T-helper 1 cell treated with Interleukin-12 subunit alpha and Interleukin-12 subunit beta and Interleukin-4 antibody, amounts not matched to agents 30 ng/mL and 1 ng/mL, for 36 hours (primary cell): Measurements from ENCODE around the gene SMAD1. TPM values are rescaled to one million over a fixed set of nuclear protein-coding genes. Genes with fewer than 3 reads are reported as not detected.

ENCODE experiments used
- intact Hi-C: fragments of 100-400 bp; cut with micrococcal nuclease; formaldehyde crosslinking; loops from one replicate; pipeline ENCODE4 v1.15.1; 2024
- total RNA-seq: library from RNA; stranded (reverse); gene quantifications from 2 replicates; pipeline ENCODE4 v1.2.3, GENCODE V29; 2022

Gene SMAD1
- 0.85 and 1.7 TPM in 2 replicates for total RNA-seq

GRCh38 chr4:145481164-145481941 is at the start of gene SMAD1:
SMAD1 (plus strand) TSS chr4:145481853; CDS start chr4:145514614, 32,761 bp downstream.
- intact Hi-C loops, result loop anchor here (5.0 to 10.0 kb wide), 6 partner anchors 249 to 1967 kb away; partner anchors contain the start of genes HHIP, SLC10A7 and SMARCA5

GRCh38 chr4:145433684-145434083 is 48.0 kb upstream of the SMAD1 start:
- intact Hi-C loops, result no loop called here

DNA sequence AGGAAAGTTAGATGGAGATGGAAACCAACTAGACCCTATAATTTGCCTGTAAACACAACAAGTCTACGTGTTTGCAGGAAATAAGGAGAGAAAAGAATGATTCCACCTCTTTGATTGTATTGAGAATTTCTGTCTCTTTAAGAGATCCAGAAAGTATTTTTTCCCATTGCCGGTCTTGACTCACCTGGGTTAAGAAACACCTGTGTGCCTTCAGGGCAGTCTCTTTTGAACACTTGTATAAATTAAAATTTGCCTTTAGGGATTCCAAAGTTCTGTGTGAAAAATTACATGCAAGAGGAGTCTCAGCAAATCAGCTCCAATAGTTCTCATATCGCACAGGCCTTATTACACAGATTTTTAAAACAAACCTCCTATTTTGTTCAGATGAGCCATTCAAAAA is 46.0 kb upstream of the SMAD1 start:
- intact Hi-C loops, result no loop called here

GRCh38 chr4:145436114-145436513 is 45.5 kb upstream of the SMAD1 start:
- intact Hi-C loops, result no loop called here

GRCh38 chr4:145436796-145437195 is 44.9 kb upstream of the SMAD1 start:
- intact Hi-C loops, result no loop called here

DNA sequence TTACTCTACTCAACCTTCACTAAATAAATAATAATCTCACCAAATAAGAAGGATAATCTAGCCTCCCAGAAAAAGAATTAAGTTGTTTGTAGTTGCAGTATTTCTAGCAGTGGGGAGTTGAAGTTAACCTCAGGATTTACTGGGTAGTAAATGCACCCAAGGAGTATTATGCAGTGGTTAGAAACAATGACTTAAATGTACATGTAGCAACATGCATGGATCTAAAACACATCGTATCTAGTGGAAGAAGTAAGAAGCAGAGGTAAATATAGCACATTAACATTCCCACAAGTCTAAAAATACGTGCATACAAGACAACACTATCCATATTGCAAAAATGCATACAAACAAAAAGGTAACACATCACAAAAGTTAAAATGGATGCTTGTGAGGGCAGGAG is 44.2 kb upstream of the SMAD1 start:
- intact Hi-C loops, result no loop called here

DNA sequence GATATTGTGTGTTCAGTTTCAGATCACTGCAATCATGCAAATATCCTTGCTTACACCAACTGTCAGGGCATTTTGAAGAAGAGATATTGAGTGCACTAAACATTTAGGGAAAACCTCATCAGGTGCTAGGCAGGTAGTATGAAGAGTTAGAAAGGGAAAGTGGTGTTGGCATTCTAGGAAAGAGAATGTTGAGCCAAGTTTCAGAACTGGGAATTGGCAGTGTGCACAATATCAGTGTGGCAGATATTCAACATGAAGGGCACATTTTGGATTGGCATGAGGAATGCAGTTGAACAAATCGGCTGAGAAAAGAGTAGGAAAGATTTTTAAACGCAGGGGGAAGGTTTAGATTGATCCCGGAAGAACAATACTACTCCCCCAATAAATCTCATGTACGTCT is 43.4 kb upstream of the SMAD1 start:
- intact Hi-C loops, result no loop called here

- intact Hi-C loops, result no loop called here
Observed at GRCh38 chr4:145440292-145441007, 41.2 kb upstream of the SMAD1 start.

DNA sequence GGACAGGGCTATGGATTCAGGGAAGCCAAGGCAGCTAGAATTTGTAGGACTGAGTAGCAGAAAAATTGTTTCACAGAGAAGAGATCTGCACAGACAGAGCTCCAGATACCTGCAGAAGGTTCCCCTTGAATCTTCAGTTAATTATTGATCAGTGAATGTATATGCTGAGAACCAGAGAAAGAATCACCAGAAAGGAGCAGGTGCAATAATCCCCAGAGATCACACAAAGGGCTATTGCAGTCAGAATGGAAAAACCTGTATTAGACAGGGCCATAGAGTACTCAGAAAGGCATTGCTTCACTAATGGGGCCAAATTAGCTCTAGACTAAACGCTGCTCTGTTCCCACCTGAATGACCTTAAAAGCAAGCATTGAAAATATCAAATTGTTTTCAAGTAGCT is 35.5 kb upstream of the SMAD1 start:
- intact Hi-C loops, result no loop called here

GRCh38 chr4:145451895-145452294 is 29.8 kb upstream of the SMAD1 start:
- intact Hi-C loops, result no loop called here

GRCh38 chr4:145452447-145453162 is 29.0 kb upstream of the SMAD1 start:
- intact Hi-C loops, result no loop called here

DNA sequence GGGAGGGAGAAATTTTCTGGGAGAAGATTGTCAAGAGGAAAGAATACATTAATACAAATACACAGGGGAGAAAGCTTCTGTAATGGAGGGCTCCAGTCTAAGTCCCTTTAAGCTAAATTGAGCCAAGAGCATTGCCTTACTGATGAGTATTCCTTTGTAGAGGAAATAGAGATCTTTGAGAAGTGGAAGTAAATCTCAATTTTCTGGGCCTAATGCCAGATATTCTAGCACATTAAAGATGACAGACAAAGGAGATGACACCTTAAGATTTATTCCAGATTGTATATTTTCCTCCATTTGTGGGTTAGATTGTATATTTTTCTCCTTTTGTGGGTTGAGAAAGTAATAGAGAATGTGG is 28.5 kb upstream of the SMAD1 start:
- intact Hi-C loops, result no loop called here

DNA sequence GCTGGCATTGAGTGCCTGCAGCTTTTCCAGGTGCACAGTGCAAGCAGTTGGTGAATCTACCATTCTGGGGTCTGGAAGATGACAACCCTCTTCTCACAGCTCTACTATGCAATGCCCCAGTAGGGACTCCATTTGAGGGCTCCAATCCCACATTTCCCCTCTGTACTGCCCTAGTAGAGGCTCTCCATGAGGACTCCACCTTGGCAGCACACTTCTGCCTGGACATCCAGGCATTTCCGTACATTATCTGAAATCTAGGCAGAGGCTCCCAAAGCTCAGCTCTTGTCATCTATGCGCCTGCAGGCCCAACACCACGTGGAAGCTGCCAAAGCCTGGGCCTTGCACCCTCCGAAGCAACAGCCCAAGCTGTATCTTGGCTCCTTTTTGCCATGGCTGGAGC is 8.4 kb upstream of the SMAD1 start:
- intact Hi-C loops, result no loop called here

DNA sequence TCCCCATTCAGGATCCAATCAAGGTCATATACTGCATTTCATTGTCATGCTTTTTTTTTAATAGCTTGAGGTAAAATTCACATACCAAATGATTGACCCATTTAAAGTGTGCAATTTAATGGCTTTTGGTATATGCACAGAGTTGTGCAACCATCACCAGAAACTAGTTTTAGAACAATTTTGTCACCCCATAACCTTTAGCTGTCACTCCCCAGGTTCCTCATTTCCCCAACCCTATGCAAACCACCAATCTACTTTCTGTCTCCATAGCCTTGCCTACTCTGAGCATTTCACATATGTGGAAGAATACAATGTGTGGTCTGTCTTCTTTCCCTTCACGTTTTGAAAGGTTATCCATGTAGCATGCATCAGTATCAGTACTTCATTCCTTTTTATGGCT is 1.4 kb upstream of the SMAD1 start:
- intact Hi-C loops, result loop anchor here (5.0 to 10.0 kb wide), 6 partner anchors 248 to 1965 kb away; partner anchors contain the start of genes HHIP, SLC10A7 and SMARCA5

DNA sequence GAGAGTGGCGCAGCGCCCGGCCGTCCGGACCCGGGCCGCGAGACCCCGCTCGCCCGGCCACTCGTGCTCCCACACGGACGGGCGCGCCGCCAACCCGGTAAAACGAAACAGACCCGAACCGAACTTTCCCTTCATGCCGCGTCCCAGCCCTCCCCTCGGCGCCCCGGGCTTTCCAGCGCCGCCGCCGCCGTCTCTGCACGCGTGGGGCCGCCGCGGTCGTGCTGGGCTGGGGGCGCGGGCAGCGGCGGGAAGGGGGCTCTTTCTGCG is 222 bp downstream of the SMAD1 start:
- intact Hi-C loops, result loop anchor here (2.0 to 10.0 kb wide), 8 partner anchors 250 to 1967 kb away; partner anchors contain the start of genes ABCE1, ANAPC10, HHIP and OTUD4

DNA sequence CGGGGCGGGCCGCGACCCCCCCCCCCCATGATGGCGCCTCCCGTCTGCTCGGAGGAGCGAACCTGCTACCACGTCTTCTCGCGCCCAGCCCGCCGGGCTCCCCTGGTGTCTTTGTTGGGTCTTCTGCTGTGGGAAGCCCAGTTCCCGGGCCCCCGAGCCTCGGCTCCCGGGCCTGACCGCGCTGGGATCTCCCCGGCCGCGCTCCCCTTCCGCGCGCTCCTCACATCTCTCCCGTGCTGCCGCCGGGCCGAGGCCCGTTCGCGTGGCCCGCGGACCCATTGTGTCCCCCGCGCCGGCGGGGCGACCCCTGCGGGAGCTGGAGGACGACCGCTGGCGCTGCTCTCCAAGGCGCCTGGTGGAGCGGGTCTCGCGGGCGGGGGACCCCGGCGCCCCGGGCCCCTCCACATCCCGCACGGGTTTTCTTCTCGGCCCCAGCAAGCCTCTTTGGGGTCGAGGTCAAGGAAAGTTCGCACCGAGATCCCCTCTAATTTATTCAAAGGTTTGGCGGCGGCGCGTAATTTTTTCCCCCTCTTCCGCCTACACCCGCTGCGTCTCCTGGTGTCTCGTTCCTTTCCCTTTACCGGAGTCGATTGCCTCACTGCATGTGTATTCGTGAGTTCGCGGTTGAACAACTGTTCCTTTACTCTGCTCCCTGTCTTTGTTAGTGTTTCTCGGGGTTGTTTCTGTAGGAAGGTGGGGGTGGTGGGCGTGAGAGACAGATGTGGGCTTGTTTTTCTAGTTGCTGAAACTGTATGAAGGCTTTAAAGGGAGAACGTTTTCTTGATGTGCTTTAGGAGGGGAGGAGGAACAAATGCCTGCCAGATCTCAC is 770 bp downstream of the SMAD1 start:
- intact Hi-C loops, result loop anchor here (2.0 to 10.0 kb wide), 8 partner anchors 250 to 1968 kb away; partner anchors contain the start of genes ABCE1, ANAPC10, HHIP and OTUD4

GRCh38 chr4:145483514-145483913 is 1.9 kb downstream of the SMAD1 start:
- intact Hi-C loops, result loop anchor here (2.0 to 10.0 kb wide), 8 partner anchors 251 to 1969 kb away; partner anchors contain the start of genes ABCE1, ANAPC10, HHIP and OTUD4

DNA sequence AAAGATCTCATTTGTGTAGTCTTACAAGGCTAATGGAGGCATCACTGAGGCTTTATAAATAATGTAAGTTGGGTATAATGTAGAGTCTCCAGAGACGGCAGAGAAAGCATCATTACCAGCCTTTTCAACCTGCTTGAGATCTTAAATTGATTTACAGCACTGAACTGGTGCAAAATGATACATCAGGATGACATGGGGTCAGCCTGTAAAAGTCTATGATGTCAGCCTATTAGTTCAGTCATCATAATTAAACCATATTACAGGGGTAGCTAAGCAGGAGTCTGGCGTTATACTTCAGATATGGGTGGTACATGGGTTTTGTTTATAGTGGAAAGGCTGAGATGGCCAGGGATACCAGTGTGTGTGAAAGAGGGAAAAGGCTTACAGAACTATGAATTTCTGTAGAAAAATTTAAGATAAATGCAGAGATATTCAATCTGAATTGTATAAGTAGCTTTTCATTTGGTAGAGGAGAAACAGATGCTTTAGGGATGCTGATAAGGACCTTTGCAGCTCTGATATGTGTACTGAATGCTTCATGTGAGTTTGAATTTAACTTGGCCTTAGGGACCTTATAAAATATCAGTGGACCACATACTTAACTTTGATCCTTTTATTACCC is 2.7 kb downstream of the SMAD1 start:
- intact Hi-C loops, result loop anchor here (5.0 to 10.0 kb wide), 6 partner anchors 252 to 1970 kb away; partner anchors contain the start of genes HHIP, SLC10A7 and SMARCA5

DNA sequence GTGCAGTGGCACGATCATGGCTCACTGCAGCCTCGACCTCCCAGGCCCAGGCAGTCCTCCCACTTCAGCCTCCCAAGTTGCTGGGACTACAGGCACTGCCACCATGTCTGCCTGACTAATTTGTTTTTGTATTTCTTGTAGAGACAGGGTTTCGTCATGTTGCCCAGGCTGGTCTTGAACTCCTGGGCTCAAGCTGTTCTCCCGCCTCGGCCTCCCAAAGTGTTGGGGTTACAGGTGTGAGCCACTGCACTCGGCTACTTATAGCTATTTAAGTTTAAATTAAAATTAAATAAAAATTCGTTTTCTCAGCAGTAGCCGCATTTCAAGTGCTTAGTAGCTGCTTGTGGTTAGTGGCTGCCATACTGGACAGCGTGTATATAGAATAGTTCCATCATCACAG is 3.5 kb downstream of the SMAD1 start:
- intact Hi-C loops, result loop anchor here (5.0 to 10.0 kb wide), 4 partner anchors 320 to 1970 kb away; partner anchors contain the start of genes HHIP, SMARCA5 and ZNF827

DNA sequence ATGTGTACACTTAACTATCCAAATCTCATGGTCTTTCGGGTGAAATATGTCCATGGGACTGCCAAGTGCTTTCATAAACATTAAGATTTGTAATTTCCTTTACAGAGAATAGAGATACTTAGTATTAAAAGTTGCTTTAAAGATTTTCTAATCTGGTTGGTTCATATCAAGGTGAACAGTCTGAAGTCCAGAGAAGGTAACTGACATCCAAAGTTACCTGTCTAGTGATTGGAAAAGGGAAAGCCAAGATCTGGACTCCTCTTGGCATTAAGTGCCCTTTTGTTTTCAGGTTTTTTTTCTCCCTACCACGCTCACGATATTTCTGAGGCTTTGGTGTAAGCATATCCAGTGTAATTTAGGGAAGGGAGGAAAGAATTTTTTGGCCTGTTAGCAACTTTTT is 5.0 kb downstream of the SMAD1 start:
- intact Hi-C loops, result loop anchor here (2.0 to 10.0 kb wide), 5 partner anchors 132 to 1972 kb away; partner anchors contain the start of genes HHIP, MMAA, SMARCA5 and ZNF827
